Measurements from ENCODE around the gene TMEM60. TPM values are rescaled to one million over a fixed set of nuclear protein-coding genes. Genes with fewer than 3 reads are reported as not detected.
A peak's percentile ranks its signal among the peaks of the same experiment; 100 is the strongest.

Gene TMEM60
- polyA plus RNA-seq (18.6 to 27.5 TPM (median 21.3 TPM) in 3 replicates), polyA minus RNA-seq (1.5 to 9.4 TPM (median 7.6 TPM) in 3 replicates)
- 2.3 TPM for polyA plus RNA-seq (2011; ENCODE audit: low read depth)
- 17.2 and 26.9 TPM in 2 replicates for polyA plus RNA-seq (2011; cell fraction: cytosol; rRNA removed)
- 16.2 and 20.6 TPM in 2 replicates for polyA plus RNA-seq (2011; cell fraction: nucleus; rRNA removed)
- polyA plus RNA-seq (2012; ENCODE audit: low replicate concordance): 15.8 and 16.0 TPM in 2 replicates
- polyA minus RNA-seq (2011; cell fraction: cytosol; rRNA and poly(A)+ RNA removed): 5.4 TPM
- 3.7 and 6.0 TPM in 2 replicates for polyA minus RNA-seq (2011; cell fraction: nucleus; rRNA and poly(A)+ RNA removed)

GRCh38 chr7:77798394-77799077 lies at the start of gene TMEM60, which contains the start of gene PHTF2:
TMEM60 (minus strand) TSS chr7:77798434; CDS start chr7:77794373, 4,061 bp downstream.
PHTF2 (plus strand) TSS chr7:77798773.
- Histone ChIP-seq H3K4me2 (ENCODE audit: control insufficient read depth, extremely low read depth, insufficient read depth, low read depth, low read length) (peak within 1 kb of the TSS; percentile 98), H3K27me3 (ENCODE audit: control insufficient read depth, extremely low read depth, insufficient read depth, low read length) (no peaks in the 10 kb centered on the region), H3K9ac (ENCODE audit: control insufficient read depth, extremely low read depth, insufficient read depth, low read length) (peak within 1 kb of the TSS; percentile 92), H3K9me3 (ENCODE audit: control insufficient read depth, low read depth, low read length) (no peaks in the 10 kb centered on the region), H3K9me1 (ENCODE audit: control insufficient read depth, extremely low read depth, insufficient read depth, low read length) (no peaks in the 10 kb centered on the region), H3K27ac (ENCODE audit: control insufficient read depth, insufficient read depth, low read length) (peak within 1 kb of the TSS; percentile 91), H3K36me3 (ENCODE audit: control insufficient read depth in 2 of 2, extremely low read depth in 1 of 2, insufficient read depth in 2 of 2, low read length in 2 of 2) (peaks cover 2 to 4% of the 10 kb centered on the region in 2 experiments), H3K4me1 (ENCODE audit: control insufficient read depth, extremely low read depth, insufficient read depth, low read length) (peaks cover 17% of the 10 kb centered on the region), H4K20me1 (ENCODE audit: control insufficient read depth, extremely low read depth, insufficient read depth, low read length) (peaks cover 2% of the 10 kb centered on the region), H3K79me2 (ENCODE audit: control insufficient read depth, insufficient read depth, low read length) (peaks cover 70% of the 10 kb centered on the region), H2AFZ (ENCODE audit: control insufficient read depth, low read length) (peak within 1 kb of the TSS; percentile 95), H3K4me3 (ENCODE audit: control insufficient read depth in 2 of 3, extremely low read depth in 1 of 3, insufficient read depth in 2 of 3, low read depth in 1 of 3, low read length in 3 of 3) (peak within 1 kb of the TSS; percentile 88 to 93 (median 89))
- peak; percentile 46 to 75 (median 63) for TF ChIP-seq CTCF (optimal IDR thresholded peaks at IDR 0.05 in 1 of 3, IDR thresholded peaks at IDR 0.05 in 1 of 3, conservative IDR thresholded peaks at IDR 0.05 in 1 of 3; ENCODE audit: extremely low read depth in 1 of 3, insufficient read depth in 2 of 3, low read length in 3 of 3)
- TF ChIP-seq EZH2 (IDR thresholded peaks at IDR 0.05; ENCODE audit: low read length): no peak
- dilution Hi-C loops (cut with MboI; ENCODE audit: extremely low pct_ligation_motif_present, low sequenced_read_pairs): no loop called here
- FAIRE-seq (peak; percentile 52), DNase-seq (ENCODE audit: low read depth, low spot score) (peak; percentile 90)

GRCh38 chr7:77846317-77847092 lies 48.3 kb upstream of the TMEM60 start:
- Histone ChIP-seq H3K9me3 (ENCODE audit: control insufficient read depth, low read depth, low read length) (no peaks in the 10 kb centered on the region), H3K4me3 (ENCODE audit: control insufficient read depth in 2 of 3, extremely low read depth in 1 of 3, insufficient read depth in 2 of 3, low read depth in 1 of 3, low read length in 3 of 3) (no peak overlapping the region), H4K20me1 (ENCODE audit: control insufficient read depth, extremely low read depth, insufficient read depth, low read length) (no peaks in the 10 kb centered on the region), H3K27me3 (ENCODE audit: control insufficient read depth, extremely low read depth, insufficient read depth, low read length) (no peaks in the 10 kb centered on the region), H3K4me1 (ENCODE audit: control insufficient read depth, extremely low read depth, insufficient read depth, low read length) (no peaks in the 10 kb centered on the region), H3K27ac (ENCODE audit: control insufficient read depth, insufficient read depth, low read length) (no peak overlapping the region), H3K36me3 (ENCODE audit: control insufficient read depth in 2 of 2, extremely low read depth in 1 of 2, insufficient read depth in 2 of 2, low read length in 2 of 2) (no peaks in the 10 kb centered on the region), H3K79me2 (ENCODE audit: control insufficient read depth, insufficient read depth, low read length) (no peaks in the 10 kb centered on the region), H3K9ac (ENCODE audit: control insufficient read depth, extremely low read depth, insufficient read depth, low read length) (no peak overlapping the region), H3K4me2 (ENCODE audit: control insufficient read depth, extremely low read depth, insufficient read depth, low read depth, low read length) (no peak overlapping the region), H2AFZ (ENCODE audit: control insufficient read depth, low read length) (no peak overlapping the region), H3K9me1 (ENCODE audit: control insufficient read depth, extremely low read depth, insufficient read depth, low read length) (no peaks in the 10 kb centered on the region)
- FAIRE-seq (no peak), DNase-seq (ENCODE audit: low read depth, low spot score) (no peak)
- dilution Hi-C loops (cut with MboI; ENCODE audit: extremely low pct_ligation_motif_present, low sequenced_read_pairs): loop anchor here (5.0 kb wide), 1 partner anchor 39 kb away; no protein-coding TSS in a partner anchor
- TF ChIP-seq CTCF (optimal IDR thresholded peaks at IDR 0.05 in 1 of 3, IDR thresholded peaks at IDR 0.05 in 1 of 3, conservative IDR thresholded peaks at IDR 0.05 in 1 of 3; ENCODE audit: extremely low read depth in 1 of 3, insufficient read depth in 2 of 3, low read length in 3 of 3): no peak
- no peak for TF ChIP-seq EZH2 (IDR thresholded peaks at IDR 0.05; ENCODE audit: low read length)
